Ascending aorta (tissue), 2 donors: ENCODE results near the gene AGBL1. TPM values are rescaled to one million over a fixed set of nuclear protein-coding genes. Genes with fewer than 3 reads are reported as not detected.

Experiments used
- DNase-seq, 2 donors: peaks; one replicate each; pipeline ENCODE4 v3.0.0-alpha.2; 2019; ENCODE audit warnings: low spot score in 2 of 2
- H3K27ac ChIP-seq, 2 donors: fragments of 200-600 bp; sonication (generic); one replicate each; pipeline ENCODE4 v1.5.1; 2016 to 2017; ENCODE audit warnings: mild to moderate bottlenecking in 1 of 2
- H3K27me3 ChIP-seq: fragments of 200-600 bp; sonication (generic); one replicate; pipeline ENCODE4 v1.5.1; 2017
- H3K36me3 ChIP-seq, 2 donors: fragments of 200-600 bp; sonication (generic); one replicate each; pipeline ENCODE4 v1.5.1; 2016
- H3K4me1 ChIP-seq, 2 donors: fragments of 200-600 bp; sonication (generic); one replicate each; pipeline ENCODE4 v1.5.1; 2016 to 2017; ENCODE audit warnings: mild to moderate bottlenecking in 1 of 2
- H3K4me3 ChIP-seq, 2 donors: fragments of 200-600 bp; sonication (generic); one replicate each; pipeline ENCODE4 v1.5.1; 2016 to 2017; ENCODE audit warnings: mild to moderate bottlenecking in 1 of 2
- H3K9me3 ChIP-seq, 2 donors: fragments of 200-600 bp; sonication (generic); one replicate each; pipeline ENCODE4 v1.5.1; 2016
- CTCF ChIP-seq, 3 experiments: fragments of 200-600 bp in 2 of 3; fragments of 450-650 bp in 1 of 3; sonication (generic) in 2 of 3; IDR thresholded peaks; one replicate each; pipeline ENCODE4 v1.5.1; 2016 to 2019; ENCODE audit warnings: antibody characterized with exemption in 3 of 3, mild to moderate bottlenecking in 1 of 3, moderate library complexity in 1 of 3
- intact Hi-C: fragments of 100-400 bp; cut with DNase I; formaldehyde crosslinking; loops from one replicate; pipeline ENCODE4 v1.15.1; 2023
- total RNA-seq: library from RNA; depleted of rRNA; stranded (reverse); fragments of >200 nt; gene quantifications from one replicate; pipeline ENCODE4 v1.1.0, GENCODE V29; 2016

The AGBL1 gene
- total RNA-seq, 1 donor from 2014 or later = not detected

GRCh38 chr15:86603466-86603865 is 523.8 kb downstream of the AGBL1 start:
- TF ChIP-seq CTCF (IDR thresholded peaks at IDR 0.05) = no peak
- H3K27me3 ChIP-seq = no peaks in the 10 kb centered on the region
- no peaks in the 10 kb centered on the region for H3K9me3 ChIP-seq
- no peak for DNase-seq
- no peaks in the 10 kb centered on the region for H3K36me3 ChIP-seq
- no peaks in the 10 kb centered on the region for H3K4me1 ChIP-seq
- H3K4me3 ChIP-seq = no peak overlapping the region
- H3K27ac ChIP-seq = no peak overlapping the region
- intact Hi-C loops = no loop called here

GRCh38 chr15:86608461-86609205 is 529.0 kb downstream of the AGBL1 start:
- no peak overlapping the region for H3K27ac ChIP-seq
- DNase-seq = no peak
- no peaks in the 10 kb centered on the region for H3K27me3 ChIP-seq
- H3K36me3 ChIP-seq = no peaks in the 10 kb centered on the region
- no peak for TF ChIP-seq CTCF (IDR thresholded peaks at IDR 0.05)
- H3K4me3 ChIP-seq = no peak overlapping the region
- H3K9me3 ChIP-seq = no peaks in the 10 kb centered on the region
- H3K4me1 ChIP-seq = no peaks in the 10 kb centered on the region
- intact Hi-C loops = no loop called here

- no peak for DNase-seq
- H3K27me3 ChIP-seq = no peaks in the 10 kb centered on the region
- no peak for TF ChIP-seq CTCF (IDR thresholded peaks at IDR 0.05)
- intact Hi-C loops = no loop called here
- H3K36me3 ChIP-seq = no peaks in the 10 kb centered on the region
- H3K27ac ChIP-seq = no peak overlapping the region
- no peaks in the 10 kb centered on the region for H3K9me3 ChIP-seq
- H3K4me1 ChIP-seq = no peaks in the 10 kb centered on the region
- H3K4me3 ChIP-seq = no peak overlapping the region
Measured at GRCh38 chr15:86609275-86609674, 529.6 kb downstream of the AGBL1 start.

GRCh38 chr15:86610038-86610437 is 530.4 kb downstream of the AGBL1 start:
- Histone ChIP-seq H3K4me1 (no peaks in the 10 kb centered on the region), H3K36me3 (no peaks in the 10 kb centered on the region), H3K27me3 (no peaks in the 10 kb centered on the region), H3K4me3 (no peak overlapping the region), H3K27ac (no peak overlapping the region), H3K9me3 (no peaks in the 10 kb centered on the region)
- intact Hi-C loops = no loop called here
- no peak for TF ChIP-seq CTCF (IDR thresholded peaks at IDR 0.05)
- DNase-seq = no peak

- Histone ChIP-seq H3K27me3 (no peaks in the 10 kb centered on the region), H3K4me3 (no peak overlapping the region), H3K27ac (no peak overlapping the region), H3K36me3 (no peaks in the 10 kb centered on the region), H3K4me1 (no peaks in the 10 kb centered on the region), H3K9me3 (no peaks in the 10 kb centered on the region)
- intact Hi-C loops = no loop called here
- TF ChIP-seq CTCF (IDR thresholded peaks at IDR 0.05) = no peak
- no peak for DNase-seq
Measured at GRCh38 chr15:86611417-86612040, 531.9 kb downstream of the AGBL1 start.
